Activated CD8-positive, alpha-beta memory T cell treated with anti-CD3 and anti-CD28 coated beads for 48 hours (primary cell): ENCODE results near the gene TPP1.

ENCODE experiments used
- DNase-seq, 3 experiments: peaks; one replicate each; pipeline ENCODE4 v3.0.0-alpha.2; 2020; ENCODE audit warnings: low read depth in 2 of 3, low spot score in 2 of 3

The TPP1 gene

DNA sequence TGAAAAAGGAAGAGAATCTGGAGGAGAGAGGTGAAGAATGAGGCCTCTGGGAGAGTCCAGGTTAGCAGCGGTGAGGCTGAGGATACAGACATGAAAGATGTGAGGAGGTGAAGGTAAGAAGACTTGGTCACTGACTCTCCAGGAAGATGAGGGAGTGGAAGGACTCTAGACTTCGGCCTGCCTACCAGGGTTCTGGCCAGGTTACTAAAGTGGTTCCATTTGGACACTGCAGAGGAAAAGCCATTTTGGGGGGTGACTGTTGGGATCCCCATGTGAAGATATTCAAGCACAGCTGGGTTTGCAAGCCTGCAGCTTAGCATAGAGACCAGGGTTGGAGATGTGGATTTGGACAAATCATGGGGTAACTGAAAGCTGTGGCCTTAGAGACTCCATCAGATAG is 28.6 kb upstream of the TPP1 start:
- DNase-seq = no peak

DNA sequence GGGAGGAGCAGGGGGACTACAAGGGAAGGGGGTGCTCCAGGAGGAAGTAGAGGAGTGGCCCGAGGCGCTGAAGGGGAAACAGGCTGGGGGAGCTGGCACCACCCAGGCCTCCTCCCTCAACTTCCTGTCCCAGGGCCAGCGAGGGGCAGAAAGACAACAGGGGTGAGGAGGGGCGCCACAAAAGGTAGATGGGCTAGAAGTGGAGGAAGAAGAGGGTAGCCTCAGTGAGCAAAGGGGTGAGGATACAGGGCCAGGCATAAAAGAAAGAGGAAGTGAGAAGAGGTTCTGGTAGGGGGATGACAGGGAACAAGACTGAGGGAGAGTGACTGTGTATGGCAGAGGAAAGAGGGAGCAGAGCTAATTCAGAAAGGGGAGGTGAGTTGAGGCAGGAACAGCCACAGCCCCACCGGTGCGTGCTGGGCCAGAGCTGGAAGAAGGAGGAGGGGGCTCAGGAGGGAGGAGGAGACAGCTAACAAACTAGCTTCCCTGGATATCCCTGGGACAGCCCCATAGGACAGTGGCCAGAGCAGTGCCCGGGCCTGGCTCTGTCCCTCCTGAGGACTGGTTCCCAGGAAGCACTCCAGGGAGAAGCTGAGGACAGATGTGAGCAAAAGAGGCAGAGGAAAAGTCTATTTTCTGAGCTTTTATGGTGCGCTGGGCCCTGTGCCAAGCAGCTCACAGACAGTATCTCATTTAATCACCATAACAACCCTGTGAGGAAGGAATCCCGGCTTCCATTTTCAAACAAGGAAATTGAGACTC is 27.9 kb upstream of the TPP1 start:
- no peak for DNase-seq

DNA sequence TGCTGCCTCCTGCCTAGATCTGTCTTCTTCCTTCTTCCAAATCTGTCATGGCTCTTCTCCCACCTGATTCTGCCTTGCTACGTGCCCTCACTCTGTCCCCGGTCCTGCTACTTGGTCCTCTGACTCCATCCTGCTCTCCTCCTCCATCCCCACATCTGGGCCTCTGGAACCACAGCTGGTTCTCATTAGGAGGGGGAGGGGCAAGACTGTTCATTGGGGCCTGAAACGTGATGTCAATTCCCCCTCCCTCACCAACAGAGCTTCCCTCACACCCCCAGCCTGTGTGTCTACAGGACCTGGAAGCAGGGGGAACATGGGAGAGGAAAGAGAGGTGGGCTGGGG is 27.3 kb upstream of the TPP1 start:
- DNase-seq = no peak

DNA sequence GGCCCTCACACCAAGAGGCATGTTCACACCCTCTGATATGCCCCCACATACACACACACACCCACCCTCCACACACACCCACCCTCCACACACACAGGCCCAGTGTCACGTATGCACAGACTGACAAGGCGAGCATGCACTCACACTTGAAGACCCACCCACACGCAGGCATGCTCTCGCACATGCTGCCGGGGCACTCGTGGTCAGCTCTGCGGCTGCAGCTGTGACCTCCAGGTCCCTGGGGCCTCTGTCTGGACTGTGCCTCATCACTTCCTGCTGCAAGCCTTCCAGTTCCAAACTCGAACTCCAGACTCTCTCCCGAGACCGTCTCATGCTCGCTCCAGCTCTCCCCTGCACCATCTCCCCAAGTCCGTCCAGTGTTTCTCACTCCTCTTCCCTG is 26.8 kb upstream of the TPP1 start:
- DNase-seq = no peak

DNA sequence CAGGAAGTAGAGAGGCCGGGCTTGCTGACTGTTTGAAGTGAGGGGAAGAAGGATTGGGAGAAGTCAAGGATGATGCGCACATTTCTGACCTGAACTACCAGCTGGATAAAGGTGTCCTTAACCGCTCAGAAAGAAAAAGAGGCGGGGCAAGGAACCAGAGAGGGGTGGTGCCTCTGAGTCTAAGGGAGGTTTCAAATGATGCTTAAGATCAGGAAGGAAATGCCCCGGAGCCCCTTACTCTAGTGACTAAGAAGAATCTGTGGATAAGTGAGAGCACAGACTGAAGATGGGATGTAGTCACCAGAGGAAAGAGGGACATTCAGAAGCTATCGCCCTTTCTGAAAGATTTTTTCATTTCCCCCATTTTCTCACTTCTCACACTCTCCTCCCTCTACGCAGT is 23.7 kb upstream of the TPP1 start:
- DNase-seq = no peak

DNA sequence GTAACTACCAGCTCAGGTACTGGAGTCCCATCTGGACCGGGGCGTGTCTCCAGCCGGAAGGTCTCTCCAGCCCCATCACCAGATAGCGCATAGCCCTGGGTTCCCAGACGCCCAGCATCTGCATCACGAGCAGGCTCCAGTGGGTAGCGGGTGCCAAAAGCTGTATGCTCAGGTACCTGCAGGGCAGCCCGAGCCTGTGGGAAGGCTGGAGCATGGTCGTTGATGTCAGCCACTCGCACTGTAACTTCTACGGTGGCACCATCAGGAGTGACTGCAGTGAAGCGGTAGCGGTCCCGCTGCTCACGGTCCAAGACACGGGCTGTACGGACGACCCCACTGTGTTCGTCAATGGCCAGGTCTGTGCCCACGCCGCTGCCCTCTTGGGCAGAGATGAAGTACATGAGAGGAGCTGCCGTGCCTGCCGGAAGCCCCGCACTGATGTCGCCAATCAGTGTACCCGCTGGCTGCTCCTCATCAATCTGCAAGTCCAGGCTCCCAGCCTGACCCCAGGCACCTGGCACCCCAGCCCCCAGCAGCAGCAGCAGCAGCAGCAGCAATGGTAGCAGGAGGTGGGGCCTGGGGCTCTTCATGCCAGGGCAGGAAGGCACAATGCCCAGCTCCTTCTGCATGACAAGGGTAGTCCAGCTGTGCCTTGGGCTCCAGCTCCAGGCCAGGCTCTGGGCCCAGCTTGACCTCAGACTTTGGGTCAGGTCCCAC is 21.9 kb upstream of the TPP1 start:
- no peak for DNase-seq

DNA sequence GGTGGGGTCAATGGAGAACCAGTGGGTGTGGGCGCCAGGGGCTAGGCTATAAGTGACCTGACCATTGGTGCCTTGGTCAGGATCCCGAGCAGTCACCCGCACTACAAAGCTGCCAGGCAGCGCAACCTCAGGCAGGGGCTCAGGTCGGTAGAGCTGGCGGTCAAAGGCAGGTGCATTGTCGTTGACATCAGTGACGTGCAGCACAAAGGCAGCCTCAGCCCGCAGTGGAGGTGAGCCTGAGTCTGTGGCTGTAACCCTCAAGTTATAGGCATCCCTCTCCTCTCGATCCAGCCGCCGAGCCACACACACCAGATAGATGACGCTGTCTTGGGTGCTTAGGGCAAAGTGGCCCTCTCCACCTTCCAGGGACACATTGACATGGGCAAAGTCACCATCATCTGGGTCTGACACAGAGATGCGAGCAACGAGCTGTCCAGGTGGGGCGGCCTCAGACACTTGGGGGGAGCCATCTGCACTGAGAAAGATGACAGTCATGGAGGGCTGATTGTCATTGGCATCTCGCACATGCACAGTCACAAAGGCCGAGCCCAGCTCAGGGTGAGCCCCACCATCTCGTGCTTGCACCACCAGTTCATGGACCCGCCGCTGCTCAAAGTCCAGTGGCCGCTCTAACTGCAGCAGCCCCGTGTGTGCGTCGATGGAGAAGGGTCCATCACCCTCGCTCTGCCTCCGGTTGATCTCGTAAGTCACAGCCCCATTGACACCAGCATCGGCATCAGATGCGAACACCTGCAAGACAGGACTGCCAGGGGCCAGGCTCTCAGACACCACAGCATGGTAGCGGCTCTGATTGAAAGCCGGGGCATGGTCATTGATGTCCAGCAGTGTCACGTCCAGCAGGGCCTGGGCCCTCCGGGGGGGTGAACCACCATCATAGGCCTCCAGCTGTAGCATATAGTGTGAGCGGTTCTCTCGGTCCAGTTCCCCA is 21.1 kb upstream of the TPP1 start:
- no peak for DNase-seq

DNA sequence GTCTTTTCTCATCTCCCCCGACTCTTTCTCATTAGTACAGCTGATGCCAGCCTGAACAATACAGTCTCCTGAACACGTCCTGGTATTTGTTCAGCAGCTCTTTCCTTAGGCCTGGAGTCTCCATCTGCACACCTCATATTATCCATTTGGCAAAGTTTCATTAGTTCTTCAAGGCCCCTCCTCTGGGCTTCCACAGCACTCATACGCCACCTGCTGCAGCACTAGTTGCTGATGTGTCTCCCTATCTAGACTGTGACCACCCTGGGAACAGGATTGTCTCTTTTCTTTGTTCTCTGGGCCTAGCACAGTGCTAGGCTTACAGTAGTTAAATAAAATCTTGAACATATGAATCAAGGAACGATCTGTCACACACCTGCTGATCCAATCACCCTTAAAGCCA is 19.2 kb upstream of the TPP1 start:
- DNase-seq = no peak

DNA sequence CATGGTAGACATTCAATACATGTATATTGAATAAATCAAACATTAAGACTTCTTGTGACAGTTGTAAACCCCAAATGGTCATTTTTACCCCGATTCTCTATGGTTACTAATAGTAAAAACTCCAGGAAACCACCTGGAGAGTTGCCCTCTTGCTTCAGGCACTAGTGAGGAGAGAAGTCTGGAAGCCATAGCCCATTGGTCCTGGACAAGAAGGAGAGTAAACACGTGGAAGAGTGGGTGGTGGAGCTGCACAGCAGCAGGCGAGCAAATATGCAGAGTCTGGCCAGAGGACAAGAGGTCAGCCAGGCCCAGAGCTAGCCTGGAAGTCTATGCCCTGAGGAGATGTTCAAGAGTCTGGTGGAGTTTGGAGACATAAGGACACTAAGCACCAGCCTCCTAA is 18.6 kb upstream of the TPP1 start:
- DNase-seq = no peak

DNA sequence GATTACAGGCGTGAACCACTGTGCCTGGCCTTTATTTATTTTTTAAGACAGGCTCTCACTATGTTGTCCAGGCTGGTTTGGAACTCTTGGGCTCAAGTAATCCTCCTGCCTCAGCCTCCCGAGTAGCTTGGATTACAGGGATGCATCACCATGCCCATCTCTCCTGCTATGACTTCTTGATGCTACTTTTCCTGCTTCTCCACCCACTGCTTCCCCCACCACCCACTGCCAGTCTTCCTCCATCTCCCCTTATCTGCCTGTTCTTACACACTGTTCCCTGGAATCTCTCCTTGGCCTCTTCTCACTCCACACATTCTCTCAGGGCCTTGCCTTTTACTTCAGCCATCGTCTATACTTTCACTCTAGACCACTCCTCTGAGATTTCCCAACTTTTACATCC is 17.3 kb upstream of the TPP1 start:
- DNase-seq = no peak

DNA sequence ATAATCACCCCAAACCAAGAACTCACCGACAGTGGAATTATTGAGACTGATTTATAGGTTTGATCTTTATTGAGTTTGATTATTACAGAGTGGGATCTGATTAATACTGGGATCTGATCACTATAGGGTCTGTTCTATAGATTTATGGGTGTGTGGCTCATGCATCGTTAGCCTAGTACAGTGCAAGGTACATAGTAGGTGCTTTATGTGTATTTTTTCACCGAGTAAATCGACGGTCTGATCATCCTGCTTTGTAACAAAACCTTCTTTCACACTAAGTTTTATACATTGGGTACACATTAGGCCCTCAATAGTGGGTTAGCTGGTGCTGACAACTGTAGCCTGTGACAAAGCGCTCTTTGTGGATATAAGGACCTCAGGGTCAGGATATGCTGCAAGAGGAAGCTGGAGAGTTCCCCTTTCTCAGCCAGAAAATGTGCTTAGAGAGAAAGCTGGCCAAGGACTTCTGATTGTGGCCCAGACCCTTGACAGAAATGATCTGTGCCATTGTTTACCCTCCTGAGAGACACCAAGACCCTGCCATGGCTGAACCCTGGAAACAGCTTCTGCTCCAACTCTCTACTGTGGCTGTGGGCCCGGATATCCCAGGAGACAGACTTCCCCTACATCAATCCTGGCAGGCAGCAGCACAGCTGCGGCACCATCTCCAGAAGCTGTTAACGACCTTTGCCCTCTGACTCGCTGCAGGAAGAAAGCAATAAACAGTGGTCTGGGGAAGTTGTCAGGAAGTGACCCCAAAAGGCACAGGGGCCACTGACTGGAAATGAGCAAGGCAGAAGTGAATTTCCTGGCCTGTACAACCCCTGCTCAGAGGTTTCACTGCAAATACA is 16.1 kb upstream of the TPP1 start:
- DNase-seq = no peak

DNA sequence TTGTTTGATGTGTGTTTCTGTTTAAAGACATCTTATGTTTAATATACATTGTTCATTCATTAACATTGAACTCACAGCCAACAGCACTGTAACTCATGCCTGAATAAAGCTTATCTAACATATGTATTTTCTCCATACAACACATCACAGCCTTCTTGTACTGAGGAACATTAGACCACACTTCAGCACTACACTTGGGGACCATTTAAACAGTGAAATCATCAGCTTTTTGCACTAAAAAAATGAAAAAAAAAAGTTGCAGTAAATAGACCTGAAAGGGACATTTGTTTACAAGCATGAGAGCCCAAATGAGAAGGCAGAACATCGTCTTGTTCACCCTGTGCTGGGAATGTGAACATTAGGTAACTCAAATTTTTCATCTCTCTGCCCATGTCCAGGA is 15.3 kb upstream of the TPP1 start:
- DNase-seq = no peak

DNA sequence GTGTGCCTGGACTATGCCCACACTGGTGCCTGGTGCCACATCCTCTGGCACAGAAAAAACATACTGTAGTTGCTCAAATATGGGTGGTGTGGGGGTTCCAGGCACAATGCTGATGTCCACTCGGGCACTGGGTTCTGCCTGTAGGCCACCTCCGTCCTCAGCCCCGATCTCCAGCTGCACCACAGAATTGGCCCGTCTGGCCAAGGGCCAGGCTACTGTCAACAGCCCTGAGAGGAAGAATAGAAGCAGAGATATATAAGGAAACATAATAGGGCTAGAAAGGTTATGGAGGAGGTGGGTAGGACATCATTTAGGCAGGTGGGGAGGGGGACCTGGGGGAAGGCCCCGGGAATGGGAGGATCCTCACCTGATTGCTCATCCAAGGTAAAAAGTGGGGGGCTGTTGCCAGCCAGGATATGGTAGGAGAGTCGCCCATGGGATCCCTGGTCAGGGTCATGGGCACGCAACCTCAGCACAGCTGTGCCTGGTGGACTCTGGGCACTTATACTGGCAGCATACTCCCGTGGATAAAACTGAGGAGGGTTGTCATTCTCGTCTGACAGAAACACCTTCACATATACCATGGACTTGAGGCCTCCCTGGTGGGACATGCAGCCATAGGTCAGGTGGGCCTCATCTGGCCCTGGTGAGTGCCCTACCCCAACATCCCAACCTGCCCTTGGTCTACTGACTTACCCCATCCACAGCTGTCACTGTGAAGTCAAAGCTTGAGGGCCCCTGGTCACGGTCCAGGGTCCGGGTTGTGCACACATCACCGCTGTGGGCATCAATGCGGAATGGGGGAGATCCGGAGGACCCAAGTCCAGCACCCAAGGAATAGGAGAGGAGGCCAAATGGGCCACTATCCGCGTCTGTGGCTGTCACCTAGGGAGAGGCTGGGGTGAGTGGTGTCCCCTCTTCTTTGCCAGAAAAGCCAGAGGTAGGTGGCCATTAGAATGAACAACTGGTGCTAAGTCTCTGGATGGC is 14.5 kb upstream of the TPP1 start:
- DNase-seq = no peak

DNA sequence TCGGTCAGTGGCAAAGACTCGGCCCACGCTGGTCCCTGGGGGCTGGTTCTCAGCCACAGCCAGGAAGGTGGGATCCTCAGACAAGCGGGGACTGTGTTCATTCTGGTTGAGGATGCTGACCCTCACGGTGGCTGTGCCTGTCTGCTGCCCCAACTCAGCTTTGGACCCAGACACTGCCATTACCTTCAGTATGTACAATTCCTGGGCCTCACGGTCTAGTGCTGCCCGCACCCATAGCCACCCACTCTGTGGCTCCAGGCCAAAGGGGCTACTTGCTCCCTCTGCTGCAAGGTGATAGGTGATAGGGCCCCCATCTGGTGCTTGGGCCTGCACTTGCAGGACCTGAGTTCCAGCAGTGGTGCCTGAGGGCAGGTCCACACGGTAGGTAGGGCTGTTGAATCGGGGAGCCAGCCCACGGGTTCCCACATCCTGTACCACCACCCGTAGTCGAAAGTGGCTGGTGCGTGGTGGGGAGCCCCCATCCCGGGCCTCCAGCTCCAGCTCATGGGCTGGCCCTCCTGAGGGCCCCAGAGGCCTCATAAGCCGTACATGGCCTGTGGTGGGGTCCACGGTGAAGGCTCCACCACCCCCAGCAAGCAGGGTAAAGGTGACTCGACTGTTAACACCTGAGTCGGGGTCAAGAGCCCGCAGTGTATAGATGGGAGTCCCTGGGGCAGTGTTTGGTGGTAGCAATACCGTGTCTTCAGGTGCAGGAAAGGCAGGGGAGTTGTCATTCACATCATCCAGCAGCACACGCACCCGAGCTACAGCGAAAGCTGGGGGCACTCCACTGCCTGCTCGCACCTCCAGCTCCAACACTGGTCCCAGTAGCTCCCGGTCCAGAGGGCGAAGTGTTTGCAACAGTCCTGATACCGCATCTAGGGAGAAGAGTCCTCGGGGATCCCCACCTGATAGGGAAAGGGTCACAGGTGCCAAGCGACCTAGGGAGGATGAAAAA is 13.2 kb upstream of the TPP1 start:
- DNase-seq = no peak

DNA sequence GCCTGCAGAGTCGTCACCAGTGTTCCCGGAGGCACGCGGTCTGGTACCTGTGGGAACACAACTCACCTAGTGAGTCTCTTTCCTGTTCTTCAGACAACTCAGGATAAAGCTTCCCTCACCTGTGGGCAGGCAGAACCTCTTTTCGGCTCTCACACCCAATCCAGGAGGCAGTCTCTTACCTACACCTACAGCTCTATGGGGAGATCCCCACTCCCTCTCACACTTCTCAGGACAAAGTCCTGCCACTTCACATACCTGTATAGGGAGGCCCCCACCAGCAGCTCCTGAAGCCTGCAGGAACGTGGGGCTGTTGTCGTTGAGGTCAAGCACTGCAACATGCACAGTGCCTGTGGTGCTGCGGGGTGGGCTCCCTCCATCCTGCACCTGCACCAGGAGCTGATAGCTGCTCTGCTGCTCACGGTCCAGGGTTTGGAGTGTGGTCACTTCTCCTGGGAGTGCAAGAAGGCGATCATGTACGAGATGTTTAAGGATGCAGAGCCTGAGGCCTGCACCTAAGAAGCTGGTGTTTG is 12.2 kb upstream of the TPP1 start:
- DNase-seq = no peak

DNA sequence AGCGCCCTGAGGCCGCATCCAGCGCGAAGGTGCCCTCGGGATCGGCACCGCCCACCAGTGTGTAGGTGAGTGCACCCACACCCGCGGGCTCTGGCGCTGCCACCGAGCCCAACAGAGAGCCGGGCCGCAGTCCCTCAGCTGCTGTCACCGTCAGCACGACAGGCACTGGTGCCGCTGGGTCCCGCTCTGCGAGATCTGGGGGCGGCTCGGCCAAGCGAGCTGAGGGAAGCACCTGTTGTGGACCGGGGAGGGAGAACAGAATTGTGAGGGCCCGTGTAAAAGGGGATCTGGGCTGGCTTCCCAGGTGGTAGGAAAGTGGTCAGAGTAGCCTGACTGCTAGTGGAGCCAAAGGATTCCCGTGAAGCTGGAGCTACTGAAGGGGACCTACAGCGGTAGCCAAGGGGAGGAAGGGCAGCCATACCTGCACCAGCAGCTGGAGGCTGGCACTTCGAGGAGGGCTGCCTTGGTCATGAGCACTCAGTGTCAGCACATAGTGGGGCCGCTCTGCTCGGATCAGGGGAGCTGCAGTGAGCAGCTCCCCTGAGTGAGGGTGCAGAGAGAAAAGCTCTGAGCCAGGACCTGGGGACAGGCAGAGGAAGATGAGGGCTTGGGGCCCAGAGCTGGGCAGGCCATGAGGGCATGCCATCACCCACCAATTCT is 11.5 kb upstream of the TPP1 start:
- no peak for DNase-seq

DNA sequence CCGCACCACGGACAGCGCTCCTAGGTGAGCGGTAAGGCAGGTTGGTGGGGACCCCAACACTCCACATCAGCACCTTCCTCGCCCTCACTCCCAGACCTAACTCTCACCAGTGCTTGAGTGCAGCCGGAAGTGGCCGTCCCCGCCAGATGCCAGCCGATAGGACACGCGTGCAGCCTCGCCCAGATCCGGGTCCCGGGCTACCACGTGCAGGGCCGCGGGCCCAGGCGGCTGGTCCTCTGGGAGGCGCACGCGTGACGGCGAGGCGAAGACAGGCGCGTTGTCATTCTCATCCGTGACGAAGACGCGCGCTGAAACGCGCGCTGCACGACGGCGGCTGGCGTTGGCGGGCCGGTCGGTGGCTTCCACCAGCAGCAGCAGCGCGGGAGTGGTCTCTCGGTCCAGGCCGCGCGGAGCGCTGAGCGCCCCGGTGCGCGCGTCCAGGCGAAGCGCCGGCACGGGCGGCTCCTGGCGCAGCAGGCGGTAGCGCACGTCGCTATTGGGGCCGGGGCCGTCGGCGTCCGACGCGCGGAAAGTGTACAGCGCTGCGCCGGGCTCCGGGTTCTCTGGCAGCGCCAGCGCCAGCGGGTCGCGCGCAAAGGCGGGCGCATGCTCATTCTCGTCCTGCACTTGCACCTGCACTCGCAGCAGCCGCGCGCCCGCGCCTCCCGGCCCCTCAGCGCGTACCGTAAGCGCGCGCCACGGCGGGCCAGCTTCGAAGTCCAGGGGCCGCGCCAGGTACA is 10.8 kb upstream of the TPP1 start:
- no peak for DNase-seq
